ENCODE data around the gene CXCL17.

- TF ChIP-seq CTCF (IDR thresholded peaks at IDR 0.05) (no peak), POLR2A (IDR thresholded peaks at IDR 0.05) (no peak)
Measured at GRCh38 chr19:42452590-42452989, 9.8 kb upstream of the CXCL17 start.
